HCT116 (cell line): Measurements from ENCODE around the gene GOLGA6L2. TPM values are rescaled to one million over a fixed set of nuclear protein-coding genes. Genes with fewer than 3 reads are reported as not detected.

Experiments used
- ATAC-seq: fragments of 200-7000 bp; cut with Tn5 transposase; 2 replicates; pipeline ENCODE4 v1.9.1; 2020; ENCODE audit warnings: mild to moderate bottlenecking, moderate library complexity
- BruUV-seq: library from RNA; stranded (reverse); fragments of 400-500 nt; replicated peaks from 2 replicates; lab custom pipeline; 2021; lab: Mats Ljungman, UMichigan
- CTCF ChIA-PET: fragments of 300-600 bp; sonication (Branson Sonifier 250); formaldehyde crosslinking; loops from one replicate; lab custom pipeline; 2021; ENCODE audit warnings: antibody characterized with exemption; lab: Charles Lee
- POLR2A ChIA-PET: fragments of 300-600, 350-600 bp; sonication (Branson Sonifier 250); formaldehyde crosslinking; loops from one replicate; lab custom pipeline; 2021; ENCODE audit warnings: antibody characterized with exemption; lab: Charles Lee
- RAD21 ChIA-PET, 2 experiments: fragments of 300-600 bp; sonication (Branson Sonifier 250); formaldehyde crosslinking; loops; one replicate each; lab custom pipeline; 2023; ENCODE audit warnings: low total read pairs in 2 of 2; ENCODE audit not compliant: uncharacterized antibody in 2 of 2, unreplicated experiment in 2 of 2, low non-redundant PET in 1 of 2; lab: Charles Lee
- DNase-seq: peaks from one replicate; pipeline ENCODE4 v3.0.0-alpha.2; 2010; ENCODE audit warnings: low read depth, low spot score
- H2AFZ ChIP-seq: fragments of 200-600 bp; shearing (Covaris generic), sonication (generic); 2 replicates; pipeline ENCODE4 v1.6.1; 2017; ENCODE audit warnings: low read depth, mixed run types, mixed read lengths, antibody characterized with exemption, low read length; ENCODE audit not compliant: poor library complexity, severe bottlenecking
- H3K27ac ChIP-seq: 2 replicates; pipeline ENCODE4 v1.5.1; 2012; ENCODE audit warnings: low read depth, low read length
- H3K27me3 ChIP-seq: fragments of 200-600 bp; sonication (generic); 2 replicates; pipeline ENCODE4 v1.6.1; 2016; ENCODE audit warnings: mixed run types, low read length, mixed read lengths; ENCODE audit not compliant: insufficient read depth
- H3K36me3 ChIP-seq, 2 experiments: fragments of 200-500 bp in 1 of 2; fragments of 200-600 bp in 1 of 2; sonication (Bioruptor generic) in 1 of 2; sonication (generic) in 1 of 2; 2 replicates each; pipeline versions ENCODE4 v1.5.1 to v1.6.1; 2014 to 2016; ENCODE audit warnings: low read length in 2 of 2, inconsistent platforms in 1 of 2, mixed read lengths in 1 of 2, mixed run types in 1 of 2; ENCODE audit not compliant: insufficient read depth in 2 of 2, control insufficient read depth in 1 of 2
- H3K4me1 ChIP-seq, 2 experiments: fragments of 200-600 bp in 1 of 2; sonication (generic) in 1 of 2; 2 replicates each; pipeline versions ENCODE4 v1.5.1 to v1.6.1; 2012 to 2017; ENCODE audit warnings: low read length in 2 of 2, inconsistent platforms in 1 of 2, mild to moderate bottlenecking in 1 of 2, mixed read lengths in 1 of 2, mixed run types in 1 of 2, moderate library complexity in 1 of 2; ENCODE audit not compliant: insufficient read depth in 2 of 2, control insufficient read depth in 1 of 2
- H3K4me2 ChIP-seq: fragments of 200-600 bp; sonication (generic); 2 replicates; pipeline ENCODE4 v1.6.1; 2017; ENCODE audit warnings: mixed run types, low read length, mixed read lengths
- H3K4me3 ChIP-seq, 2 experiments: fragments of 200-600 bp in 1 of 2; sonication (generic) in 1 of 2; replicated peaks in 1 of 2; 2 replicates each; pipeline ENCODE4 v1.5.1; 2011 to 2016; ENCODE audit warnings: low read length in 2 of 2, control low read depth in 1 of 2, low read depth in 1 of 2, mild to moderate bottlenecking in 1 of 2, mixed read lengths in 1 of 2, mixed run types in 1 of 2
- H3K79me2 ChIP-seq: fragments of 200-600 bp; sonication (generic); 2 replicates; pipeline ENCODE4 v1.6.1; 2017; ENCODE audit warnings: mild to moderate bottlenecking, mixed run types, low read length, moderate library complexity, mixed read lengths; ENCODE audit not compliant: insufficient read depth
- H3K9ac ChIP-seq: fragments of 200-600 bp; sonication (generic); 2 replicates; pipeline ENCODE4 v1.6.1; 2016; ENCODE audit warnings: low read length, mixed read lengths
- H3K9me2 ChIP-seq: fragments of 200-600 bp; sonication (generic), shearing (Covaris generic); 2 replicates; pipeline ENCODE4 v1.6.1; 2017; ENCODE audit warnings: mixed run types, mild to moderate bottlenecking, moderate library complexity; ENCODE audit not compliant: insufficient read depth
- H3K9me3 ChIP-seq, 2 experiments: fragments of 200-500 bp in 1 of 2; fragments of 200-600 bp in 1 of 2; sonication (Bioruptor generic) in 1 of 2; sonication (generic) in 1 of 2; 2 replicates each; pipeline ENCODE4 v1.6.1; 2014 to 2017; ENCODE audit warnings: low read length in 2 of 2, mixed read lengths in 2 of 2, inconsistent platforms in 1 of 2, low read depth in 1 of 2, mild to moderate bottlenecking in 1 of 2, mixed run types in 1 of 2, moderate library complexity in 1 of 2; ENCODE audit not compliant: control insufficient read depth in 1 of 2, insufficient read depth in 1 of 2
- H4K20me1 ChIP-seq: fragments of 200-600 bp; sonication (generic), shearing (Covaris generic); 2 replicates; pipeline ENCODE4 v1.6.1; 2017; ENCODE audit warnings: mixed run types, mild to moderate bottlenecking, moderate library complexity; ENCODE audit not compliant: insufficient read depth
- CTCF ChIP-seq, 3 experiments: fragments of 200-600 bp in 1 of 3; sonication (generic) in 1 of 3; IDR thresholded peaks in 2 of 3; conservative IDR thresholded peaks in 1 of 3; 2 replicates each; pipeline ENCODE4 v1.5.1; 2012 to 2017; ENCODE audit warnings: low read depth in 2 of 3, low read length in 2 of 3, antibody characterized with exemption in 1 of 3, borderline replicate concordance in 1 of 3, control low read depth in 1 of 3, mild to moderate bottlenecking in 1 of 3, mixed read lengths in 1 of 3, mixed run types in 1 of 3, moderate library complexity in 1 of 3; ENCODE audit not compliant: insufficient read depth in 1 of 3
- MAX ChIP-seq: IDR thresholded peaks from 2 replicates; pipeline ENCODE4 v1.6.1; 2012
- REST ChIP-seq: IDR thresholded peaks from 2 replicates; pipeline ENCODE4 v1.6.1; 2012; ENCODE audit warnings: low read depth
- SIN3A ChIP-seq: IDR thresholded peaks from 2 replicates; pipeline ENCODE4 v1.6.1; 2012; ENCODE audit warnings: low read depth
- ZNF274 ChIP-seq: fragments of 200-500 bp; sonication (Bioruptor generic); IDR thresholded peaks from 2 replicates; pipeline ENCODE4 v1.6.1; 2014; ENCODE audit warnings: mild to moderate bottlenecking, low read depth, low read length, inconsistent platforms
- intact Hi-C: fragments of 100-400 bp; cut with micrococcal nuclease; formaldehyde crosslinking; loops from 2 replicates; pipeline ENCODE4 v1.10.0; 2022
- total RNA-seq: library from RNA; stranded (reverse); gene quantifications from one replicate; pipeline ENCODE4 v1.2.1, GENCODE V29; 2021; ENCODE audit not compliant: unreplicated experiment

GOLGA6L2 gene
- total RNA-seq, 1 experiment from 2014 or later, result not detected

GRCh38 chr15:23416349-23417276, 30.4 kb downstream of the GOLGA6L2 start:
- DNase-seq, result no peak
- no peaks in the 10 kb centered on the region for H4K20me1 ChIP-seq
- RAD21 ChIA-PET, result no interaction called here

More at GRCh38 chr15:23416349-23417276, 30.4 kb downstream of the GOLGA6L2 start:
- no peak overlapping the region for H3K27ac ChIP-seq
- H3K4me2 ChIP-seq, result no peak overlapping the region; the same call in 1 of the 2 replicates
- no TSS peak for BruUV-seq
- intact Hi-C loops, result no loop called here
- no peak for TF ChIP-seq MAX
- no peak for TF ChIP-seq REST
- no peak for TF ChIP-seq CTCF (IDR thresholded peaks at IDR 0.05 in 2 of 3, conservative IDR thresholded peaks at IDR 0.05 in 1 of 3; ENCODE audit: borderline replicate concordance in 1 of 3, insufficient read depth in 1 of 3, low read depth in 2 of 3, low read length in 2 of 3)
- TF ChIP-seq SIN3A, result no peak
- no peak for TF ChIP-seq ZNF274
- H3K9me2 ChIP-seq, result no peaks in the 10 kb centered on the region
- no peak overlapping the region for H2AFZ ChIP-seq
- ATAC-seq, result peak; percentile 95
- no peak overlapping the region for H3K9ac ChIP-seq
- no peaks in the 10 kb centered on the region for H3K79me2 ChIP-seq
- no peak overlapping the region for H3K4me3 ChIP-seq
- H3K36me3 ChIP-seq, result no peaks in the 10 kb centered on the region
- POLR2A ChIA-PET, result no interaction called here
- H3K27me3 ChIP-seq, result no peaks in the 10 kb centered on the region
- H3K4me1 ChIP-seq, result peaks cover 4 to 10% of the 10 kb centered on the region in 2 experiments; a peak in 2 of 4 replicates
- CTCF ChIA-PET, result no interaction called here
- H3K9me3 ChIP-seq, result no peaks in the 10 kb centered on the region
